GM12801 (cell line): ENCODE data around the gene ABHD5.

Experiments used
- TF ChIP-seq, protein P1 (sequence below): IDR thresholded peaks from one replicate; pipeline ENCODE4 v1.5.1; 2011; ENCODE audit warnings: control low read depth; ENCODE audit not compliant: insufficient read length; ENCODE audit errors: extremely low read depth

Gene ABHD5

DNA sequence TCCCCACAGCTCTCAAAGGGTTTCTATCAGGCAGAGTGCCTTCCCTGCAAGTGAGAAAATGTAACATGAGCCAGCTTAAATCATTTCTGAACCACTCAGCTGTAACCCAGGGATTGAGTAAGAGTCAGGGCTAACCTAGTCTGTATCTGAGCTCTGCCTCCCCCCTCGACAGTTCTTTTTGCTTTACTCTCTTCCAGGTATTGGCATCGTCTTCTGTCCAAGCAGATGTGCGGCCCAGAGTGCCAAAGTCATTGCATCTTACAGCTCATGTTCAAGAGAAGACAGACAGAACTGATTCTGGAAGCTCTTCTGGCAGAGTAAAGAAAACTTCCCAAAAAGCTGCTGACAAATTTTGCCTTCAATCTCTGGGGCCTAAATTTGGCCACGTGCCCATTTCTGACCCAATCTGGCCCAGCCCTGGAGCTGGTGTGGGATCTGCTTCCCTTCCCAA, 74.8 kb downstream of the ABHD5 start:
- TF ChIP-seq, protein P1, sequence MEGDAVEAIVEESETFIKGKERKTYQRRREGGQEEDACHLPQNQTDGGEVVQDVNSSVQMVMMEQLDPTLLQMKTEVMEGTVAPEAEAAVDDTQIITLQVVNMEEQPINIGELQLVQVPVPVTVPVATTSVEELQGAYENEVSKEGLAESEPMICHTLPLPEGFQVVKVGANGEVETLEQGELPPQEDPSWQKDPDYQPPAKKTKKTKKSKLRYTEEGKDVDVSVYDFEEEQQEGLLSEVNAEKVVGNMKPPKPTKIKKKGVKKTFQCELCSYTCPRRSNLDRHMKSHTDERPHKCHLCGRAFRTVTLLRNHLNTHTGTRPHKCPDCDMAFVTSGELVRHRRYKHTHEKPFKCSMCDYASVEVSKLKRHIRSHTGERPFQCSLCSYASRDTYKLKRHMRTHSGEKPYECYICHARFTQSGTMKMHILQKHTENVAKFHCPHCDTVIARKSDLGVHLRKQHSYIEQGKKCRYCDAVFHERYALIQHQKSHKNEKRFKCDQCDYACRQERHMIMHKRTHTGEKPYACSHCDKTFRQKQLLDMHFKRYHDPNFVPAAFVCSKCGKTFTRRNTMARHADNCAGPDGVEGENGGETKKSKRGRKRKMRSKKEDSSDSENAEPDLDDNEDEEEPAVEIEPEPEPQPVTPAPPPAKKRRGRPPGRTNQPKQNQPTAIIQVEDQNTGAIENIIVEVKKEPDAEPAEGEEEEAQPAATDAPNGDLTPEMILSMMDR: no peak

DNA sequence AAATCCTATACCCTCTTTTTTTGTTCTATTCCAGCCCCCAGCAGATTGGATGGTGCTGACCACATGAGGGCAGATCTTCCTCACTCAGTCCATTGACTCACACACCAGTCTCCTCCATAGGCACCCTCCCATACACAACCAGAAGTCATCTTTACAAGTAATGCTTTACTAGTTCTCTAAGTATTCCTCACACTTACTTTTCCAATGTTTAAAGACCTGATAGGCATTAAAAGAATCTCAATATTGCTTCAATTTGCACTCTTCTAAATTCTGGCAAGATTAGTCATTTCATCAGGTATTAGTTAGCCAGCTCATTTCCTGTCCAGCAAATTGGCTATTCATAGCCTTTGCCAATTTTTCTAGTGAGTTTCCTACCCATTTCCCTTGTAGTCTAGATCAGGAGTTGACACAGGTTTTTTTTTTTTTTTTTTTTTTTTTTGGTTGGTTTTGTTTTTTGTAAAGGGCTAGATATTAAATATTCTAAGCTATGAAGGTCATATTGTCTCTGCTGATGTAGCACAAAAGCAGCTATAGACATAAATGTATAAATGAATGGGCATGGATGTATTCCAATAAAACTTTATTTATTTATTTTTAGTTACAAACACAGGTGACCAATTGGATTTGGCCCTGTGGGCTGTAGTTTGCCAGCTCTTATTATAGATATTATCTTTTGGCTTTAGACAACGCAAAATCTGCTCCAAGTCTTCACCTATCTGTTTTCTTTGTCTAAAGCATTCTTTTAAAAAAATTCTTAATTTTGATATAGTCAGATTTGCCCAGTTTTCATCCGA, 76.1 kb downstream of the ABHD5 start:
- TF ChIP-seq, protein P1: no peak

DNA sequence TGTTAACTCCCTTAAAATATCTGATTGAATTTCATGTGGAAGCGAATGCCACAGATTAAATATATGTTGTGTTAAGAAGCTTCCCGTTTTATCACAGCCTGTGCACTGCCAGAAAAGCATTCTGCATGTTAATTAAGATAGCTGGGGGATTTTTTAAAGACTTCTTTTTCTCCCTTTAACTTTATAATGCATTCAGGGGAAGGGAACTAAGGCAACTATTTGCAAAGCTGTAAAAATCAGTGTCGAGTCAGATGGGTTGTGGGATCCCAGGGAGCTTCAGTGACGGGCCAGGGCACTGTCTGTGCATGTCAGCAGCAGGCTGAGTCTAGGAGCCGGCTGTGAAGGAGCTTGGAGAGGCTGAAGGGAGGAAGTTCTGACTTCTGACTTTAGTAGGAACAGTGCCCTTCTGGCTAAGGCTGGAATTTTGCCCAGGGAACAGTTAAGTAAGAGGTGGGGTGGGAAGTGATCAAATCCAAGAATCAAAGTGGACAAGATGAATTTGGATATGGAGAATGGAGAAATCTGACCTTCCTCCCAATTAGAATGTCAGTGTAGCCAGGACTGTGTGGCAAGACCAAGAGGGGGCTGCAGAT, 77.7 kb downstream of the ABHD5 start:
- TF ChIP-seq, protein P1: no peak

DNA sequence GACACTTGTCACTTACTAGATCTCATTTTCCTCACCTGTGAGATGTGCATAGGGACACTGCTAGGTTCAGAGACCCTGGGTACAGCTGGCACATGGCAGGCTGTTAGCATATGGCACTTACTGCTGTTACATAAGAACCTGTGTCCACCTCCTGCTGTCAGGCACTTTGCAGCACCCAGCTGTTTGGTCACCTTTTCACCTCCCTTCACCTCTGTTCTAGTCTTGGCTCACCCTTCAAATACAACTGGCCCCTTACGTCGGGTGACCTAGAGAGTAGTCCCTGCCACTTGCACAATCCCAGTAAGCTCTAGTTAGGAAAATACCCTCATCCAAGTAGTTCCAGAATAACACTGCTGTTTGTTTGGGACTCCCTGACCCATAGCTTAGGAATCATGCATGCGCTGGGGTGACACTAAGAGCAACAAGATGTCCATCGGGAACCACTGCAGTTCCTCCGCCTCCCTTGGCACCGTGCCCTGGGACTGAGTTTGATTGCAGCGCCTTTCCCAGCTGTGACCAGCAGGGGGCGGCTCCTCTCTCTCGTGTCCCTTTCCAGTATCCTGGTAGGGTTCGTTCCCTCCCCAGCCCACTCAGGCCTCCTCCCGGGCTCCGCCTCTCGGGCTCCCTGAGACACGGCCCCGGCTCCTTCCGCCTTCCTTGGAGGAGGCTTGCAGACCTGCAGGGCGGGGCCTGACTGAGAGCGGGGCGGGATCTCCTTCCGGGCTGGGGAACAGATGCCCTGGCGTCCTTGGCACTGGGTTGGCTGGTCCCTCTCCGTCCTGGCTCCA, 78.6 kb downstream of the ABHD5 start:
- TF ChIP-seq, protein P1: no peak

DNA sequence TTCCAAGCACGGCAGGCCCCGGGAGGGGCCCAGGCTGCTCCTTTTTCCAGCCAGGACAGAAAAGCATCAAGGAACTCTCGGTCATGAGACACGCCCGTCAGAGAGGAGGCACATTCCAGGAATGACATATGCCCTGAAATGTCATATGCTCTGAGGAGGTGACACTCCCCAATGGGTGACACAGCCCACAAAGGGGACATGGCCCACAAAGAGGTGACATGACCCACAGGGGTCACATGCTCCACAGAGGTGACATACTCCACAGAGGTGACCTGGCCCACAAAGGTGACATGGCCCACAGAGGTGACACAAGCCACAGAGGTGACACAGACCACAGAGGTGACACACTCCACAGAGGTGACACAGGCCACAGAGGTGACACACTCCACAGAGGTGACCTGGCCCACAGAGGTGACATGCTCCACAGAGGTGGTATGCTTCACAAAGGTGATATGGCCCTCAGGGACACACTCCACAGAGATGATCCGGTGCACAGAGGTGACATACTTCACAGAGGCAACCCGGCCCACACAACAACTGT, 79.2 kb downstream of the ABHD5 start:
- TF ChIP-seq, protein P1: no peak

DNA sequence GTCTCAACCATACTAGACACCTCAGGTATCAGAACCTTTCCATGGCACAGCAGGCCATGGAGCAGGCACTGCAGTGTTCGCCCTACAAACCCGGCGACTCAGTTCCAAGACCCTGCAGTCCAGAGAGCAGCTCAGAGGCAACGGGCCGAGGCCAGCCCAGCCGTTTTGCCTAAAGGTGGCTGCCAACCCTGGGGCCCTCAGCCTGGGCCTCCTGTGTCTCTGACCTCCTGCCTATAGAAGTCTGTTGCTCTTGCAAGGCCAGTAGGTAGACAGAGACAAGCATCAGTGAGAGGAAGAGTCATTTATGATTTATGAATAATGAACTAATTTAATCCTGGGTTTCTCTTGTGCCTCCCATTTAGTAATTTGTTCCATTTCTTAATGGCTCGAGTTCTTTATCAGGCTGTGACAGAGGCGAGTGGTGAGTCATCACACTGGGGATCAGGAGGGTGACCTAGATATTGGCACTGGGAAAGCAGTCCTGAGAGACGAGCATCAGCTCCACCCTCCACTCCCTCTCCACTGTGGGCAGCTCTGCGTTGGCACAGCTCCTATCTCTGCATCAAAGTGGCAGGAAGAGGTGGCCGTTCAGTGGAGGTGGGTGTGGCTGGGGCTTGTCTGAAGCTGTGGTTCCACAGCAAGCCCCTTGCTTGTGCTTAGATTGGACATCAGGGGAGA, 79.8 kb downstream of the ABHD5 start:
- TF ChIP-seq, protein P1: no peak
